D721Med (cell line): ENCODE data around the gene C20orf173.
"Not testable (repeated sequence)": the region's sequence is repeated elsewhere in the genome, so short reads cannot be mapped to it uniquely, and the experiment has no call there.

Experiments used
- DNase-seq: peaks from one replicate; pipeline ENCODE4 v3.0.0; 2011; ENCODE audit warnings: low spot score; ENCODE audit not compliant: insufficient read length
- FAIRE-seq: peaks from 2 replicates; lab custom pipeline; 2011; peaks lifted over from hg19 to GRCh38; lab: Jason Lieb, UNC
- CTCF ChIP-seq: IDR thresholded peaks from 2 replicates; pipeline ENCODE4 v1.5.1; 2012; ENCODE audit warnings: mild to moderate bottlenecking, control low read depth; ENCODE audit not compliant: insufficient read depth; ENCODE audit errors: missing control alignments

The C20orf173 gene

DNA sequence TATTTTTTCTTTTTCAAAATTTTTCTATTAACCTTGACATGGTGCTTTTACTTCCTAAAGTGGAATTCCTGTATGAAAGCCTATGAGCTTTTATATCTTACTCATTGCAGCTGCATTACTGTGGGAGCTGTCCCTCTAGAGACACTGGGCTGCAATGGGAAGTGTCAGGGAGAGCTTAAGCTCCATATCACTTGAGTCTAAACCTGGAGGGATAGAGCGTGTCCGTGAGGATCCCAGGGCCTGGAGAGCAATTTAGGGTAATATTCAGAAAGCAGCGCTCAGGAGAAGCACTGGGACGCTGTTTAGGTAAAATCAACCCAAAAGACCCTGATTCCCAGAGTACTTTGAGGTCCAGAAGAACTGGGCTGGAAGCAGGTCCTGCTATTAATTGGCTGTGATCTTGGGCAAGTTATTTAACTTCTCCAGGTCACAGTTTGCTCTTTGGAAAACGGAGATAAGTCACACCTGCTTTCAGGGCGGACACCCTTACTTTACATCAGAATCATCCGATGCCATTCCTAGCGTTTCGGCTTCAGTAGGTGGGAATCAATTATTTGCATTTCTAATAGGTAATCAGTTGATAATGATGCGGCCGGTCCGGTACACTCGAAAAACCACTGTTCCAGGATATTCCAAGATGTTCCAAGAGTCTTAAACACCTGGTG, 11.8 kb upstream of the C20orf173 start:
- DNase-seq (no peak), FAIRE-seq (no peak)
- TF ChIP-seq CTCF, result no peak

DNA sequence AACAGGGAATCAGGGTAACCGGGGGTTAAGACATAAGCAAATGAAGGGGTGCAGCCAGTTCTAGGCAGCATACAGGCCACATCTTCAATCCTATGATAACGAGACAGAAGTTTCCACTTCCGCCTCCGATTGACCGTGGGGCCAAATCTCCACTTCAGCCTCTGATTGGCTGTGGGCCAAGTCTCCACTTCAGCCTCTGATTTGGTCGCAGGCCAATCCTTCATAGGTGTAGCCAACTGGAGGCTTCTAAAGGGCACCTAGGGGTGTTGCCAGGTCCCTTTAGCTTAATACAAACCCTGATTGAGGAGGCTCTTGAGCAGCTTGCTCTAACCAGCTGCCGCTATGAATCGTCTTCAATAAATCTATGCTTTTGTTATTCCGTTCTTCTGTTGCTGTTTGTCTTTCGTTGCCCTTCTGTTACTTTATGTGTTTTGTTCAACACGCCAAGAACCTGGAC, 10.3 kb upstream of the C20orf173 start:
- peak; percentile 18 for DNase-seq
- no peak for TF ChIP-seq CTCF
- FAIRE-seq, result peak; percentile 58

- FAIRE-seq (no peak), DNase-seq (no peak)
- TF ChIP-seq CTCF, result no peak
These were observed 2.2 kb downstream of the C20orf173 start for GRCh38 chr20:35527122-35527769.

- no peak for TF ChIP-seq CTCF
- no peak for FAIRE-seq
These were observed 3.8 kb downstream of the C20orf173 start for GRCh38 chr20:35525639-35526038.

GRCh38 chr20:35523298-35523888, 6.1 kb downstream of the C20orf173 start:
- peak; percentile 27 for TF ChIP-seq CTCF
- FAIRE-seq, result no peak
- DNase-seq, result no peak

More at GRCh38 chr20:35525639-35526038, 3.8 kb downstream of the C20orf173 start:
- no peak for DNase-seq

- TF ChIP-seq CTCF, result no peak
- DNase-seq (no peak), FAIRE-seq (no peak)
These were observed 10.5 kb downstream of the C20orf173 start for GRCh38 chr20:35518955-35519354.

DNA sequence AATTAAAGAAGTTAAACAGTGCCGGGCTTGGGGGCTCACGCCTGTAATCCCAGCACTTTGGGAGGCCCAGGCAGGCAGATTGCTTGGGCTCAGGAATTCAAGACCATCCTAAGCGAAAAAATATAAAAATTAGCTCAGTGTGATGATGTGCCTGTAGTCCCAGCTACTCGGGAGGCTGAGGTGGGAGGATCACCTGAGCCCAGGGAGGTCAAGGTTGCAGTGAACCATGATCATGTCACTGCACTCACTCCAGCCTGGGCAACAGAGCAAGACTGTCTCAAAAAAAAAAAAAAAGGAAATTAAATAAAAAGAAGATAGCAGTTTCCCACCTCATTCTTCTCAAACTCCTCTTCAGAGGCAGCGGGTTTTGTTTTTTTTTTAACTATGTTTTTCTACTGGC, 11.7 kb downstream of the C20orf173 start:
- not testable (repeated sequence) for FAIRE-seq, DNase-seq
